A673 (cell line): ENCODE data around the gene DIPK1C.

Experiments used
- EZH2 ChIP-seq: fragments of 200-600 bp; sonication (generic); IDR thresholded peaks from 2 replicates; pipeline ENCODE4 v1.6.1; 2017; ENCODE audit warnings: borderline replicate concordance, low read depth, mild to moderate bottlenecking, mixed read lengths, antibody characterized with exemption, low read length; ENCODE audit not compliant: poor library complexity, severe bottlenecking
- TF ChIP-seq, protein P1 (sequence below): fragments of 300-800, 200-600 bp; sonication (generic); conservative IDR thresholded peaks from 2 replicates; pipeline ENCODE4 v1.5.1; 2017; ENCODE audit warnings: low read depth, mild to moderate bottlenecking, antibody characterized with exemption, low read length, moderate library complexity, mixed read lengths

DNA sequence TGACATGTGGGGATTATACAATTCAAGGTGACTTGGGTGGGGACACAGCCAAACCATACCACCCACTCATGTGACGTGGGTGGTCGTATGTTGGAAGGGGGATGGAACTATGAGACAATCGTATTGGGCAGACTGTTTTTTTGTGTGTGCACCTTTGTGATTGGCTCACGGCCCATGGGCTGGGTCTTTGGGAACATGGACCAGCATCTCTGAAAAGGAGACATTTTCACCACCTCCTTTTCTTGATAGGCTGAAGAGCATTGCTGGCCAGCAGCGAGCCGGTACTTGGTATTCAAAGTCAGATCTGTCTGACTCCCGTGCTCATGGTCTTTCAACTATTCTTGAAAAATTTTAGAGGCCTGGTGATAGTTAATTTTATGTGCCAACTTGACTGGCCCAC lies 62.1 kb downstream of the DIPK1C start:
- TF ChIP-seq, protein P1, sequence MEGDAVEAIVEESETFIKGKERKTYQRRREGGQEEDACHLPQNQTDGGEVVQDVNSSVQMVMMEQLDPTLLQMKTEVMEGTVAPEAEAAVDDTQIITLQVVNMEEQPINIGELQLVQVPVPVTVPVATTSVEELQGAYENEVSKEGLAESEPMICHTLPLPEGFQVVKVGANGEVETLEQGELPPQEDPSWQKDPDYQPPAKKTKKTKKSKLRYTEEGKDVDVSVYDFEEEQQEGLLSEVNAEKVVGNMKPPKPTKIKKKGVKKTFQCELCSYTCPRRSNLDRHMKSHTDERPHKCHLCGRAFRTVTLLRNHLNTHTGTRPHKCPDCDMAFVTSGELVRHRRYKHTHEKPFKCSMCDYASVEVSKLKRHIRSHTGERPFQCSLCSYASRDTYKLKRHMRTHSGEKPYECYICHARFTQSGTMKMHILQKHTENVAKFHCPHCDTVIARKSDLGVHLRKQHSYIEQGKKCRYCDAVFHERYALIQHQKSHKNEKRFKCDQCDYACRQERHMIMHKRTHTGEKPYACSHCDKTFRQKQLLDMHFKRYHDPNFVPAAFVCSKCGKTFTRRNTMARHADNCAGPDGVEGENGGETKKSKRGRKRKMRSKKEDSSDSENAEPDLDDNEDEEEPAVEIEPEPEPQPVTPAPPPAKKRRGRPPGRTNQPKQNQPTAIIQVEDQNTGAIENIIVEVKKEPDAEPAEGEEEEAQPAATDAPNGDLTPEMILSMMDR = no peak
- no peak for TF ChIP-seq EZH2
